Heart right ventricle (tissue), 16 donors: ENCODE data around the gene PARP4. TPM values are rescaled to one million over a fixed set of nuclear protein-coding genes. Genes with fewer than 3 reads are reported as not detected.
"Not testable (repeated sequence)": the region's sequence is repeated elsewhere in the genome, so short reads cannot be mapped to it uniquely, and the experiment has no call there.

ENCODE experiments used
- ATAC-seq, 8 donors: fragments of 200-7000 bp; cut with Tn5 transposase; one replicate each; pipeline ENCODE4 v1.9.1; 2020; ENCODE audit warnings: mild to moderate bottlenecking in 8 of 8, moderate library complexity in 8 of 8, moderate number of reproducible peaks in 1 of 8
- DNase-seq, 2 donors: peaks; one replicate each; pipeline ENCODE4 v3.0.0-alpha.2; 2020
- H3K27ac ChIP-seq, 10 donors: fragments of 200-600 bp; sonication (generic) in 2 of 10; one replicate each; pipeline versions ENCODE4 v1.5.0 to v1.8.0; 2020 to 2022; ENCODE audit warnings: mild to moderate bottlenecking in 3 of 10
- H3K27me3 ChIP-seq, 7 donors: fragments of 200-600 bp; one replicate each; pipeline ENCODE4 v1.8.0; 2021 to 2022; ENCODE audit warnings: mild to moderate bottlenecking in 2 of 7
- H3K36me3 ChIP-seq, 9 donors: fragments of 200-600 bp; sonication (generic) in 1 of 9; one replicate each; pipeline versions ENCODE4 v1.5.0 to v1.8.0; 2020 to 2022; ENCODE audit warnings: mild to moderate bottlenecking in 2 of 9
- H3K4me1 ChIP-seq, 9 donors: fragments of 200-600 bp; sonication (generic) in 1 of 9; one replicate each; pipeline versions ENCODE4 v1.5.0 to v1.8.0; 2020 to 2022; ENCODE audit warnings: mild to moderate bottlenecking in 4 of 9
- H3K4me3 ChIP-seq, 10 donors: fragments of 200-600 bp; sonication (generic) in 2 of 10; one replicate each; pipeline versions ENCODE4 v1.5.0 to v1.8.0; 2020 to 2022; ENCODE audit warnings: mild to moderate bottlenecking in 7 of 10, moderate library complexity in 2 of 10
- H3K9me3 ChIP-seq, 11 donors: fragments of 200-600 bp in 10 of 11; sonication (generic) in 2 of 11; one replicate each; pipeline versions ENCODE4 v1.5.0 to v1.8.0; 2013 to 2022; ENCODE audit warnings: mild to moderate bottlenecking in 2 of 11, control low read depth in 1 of 11, moderate library complexity in 1 of 11
- WGBS, 2 donors: extraction: QIAGEN DNeasy Blood & Tissue Kit; methylation state at CpG; one replicate each; pipeline ENCODE4 v1.1.7; 2013; ENCODE audit warnings: inconsistent platforms in 1 of 2; 5-methylcytosine and 5-hydroxymethylcytosine counted together
- intact Hi-C, 10 donors: fragments of 100-400 bp; cut with DNase I; formaldehyde crosslinking; loops; one replicate each; pipeline versions ENCODE4 v1.11.1 to v1.14.2; 2022
- polyA plus RNA-seq, 2 donors: library from polyadenylated mRNA; stranded (reverse); fragments of 200-250 nt; gene quantifications; one replicate each; pipeline ENCODE4 v1.2.3, GENCODE V29; 2013
- total RNA-seq, 10 donors: library from RNA; stranded (reverse); fragmentation: NEBNext Ultra II Directional in 3 of 10; extraction: Animal tissue kit (Norgen Biotek cat#: 25700) in 3 of 10; gene quantifications; one replicate each; pipeline versions ENCODE4 v1.2.1 to v1.2.4, GENCODE V29; 2021 to 2023
- TF ChIP-seq, protein P1 (sequence below), 9 donors: fragments of 200-600 bp; sonication (generic) in 2 of 9; IDR thresholded peaks; one replicate each; pipeline versions ENCODE4 v1.5.0 to v1.8.0; 2021 to 2022; ENCODE audit warnings: antibody characterized with exemption in 9 of 9, mild to moderate bottlenecking in 5 of 9, moderate library complexity in 1 of 9
- donor health status: Arrhythmogenic right ventricular cardiomyopathy.
- donor health status: ischemic (EF 13 %, LVEDD 7.1; RV severe dilation, severe dysfunction).
- donor health status: healthy with polysubstance abuse.
- donor health status: DM: no; HTN: yes; CAD: no.
- donor health status: DM: no; HTN: no; CAD: no.
- donor health status: ischemic (EF 25% LVEDD 6.9; RV normal size, moderate dysfunction).
- donor health status: ischemic (EF 25% LVEDD 5.7; RV mildly dilated, moderate dysfunction).
- donor health status: healthy.
- donor health status: DM: yes; HTN: yes; CAD: no.
- donor health status: Ischemic cardiomyopathy.
- donor health status: ischemic (EF 35%, LVEDD 5.7; RV mildly dilated, moderate dysfunction).
- donor health status: nonischemic (EF 11% LVEDD 7.7; RV severe dilation, severe dysfunction).
- donor health status: DM: yes; HTN: yes; CAD: no.
- donor health status: PGD.
- donor health status: ischemic (EF 29% LVEDD 5.4; RV normal size, mild dysfunction).
- donor health status: nonischemic (EF 23%, LVEDD 6.1; RV moderate dilation, normal function).

The PARP4 gene
- total and polyA plus RNA-seq, 12 donors = 8.3 to 33.6 (median 22.9) TPM

DNA sequence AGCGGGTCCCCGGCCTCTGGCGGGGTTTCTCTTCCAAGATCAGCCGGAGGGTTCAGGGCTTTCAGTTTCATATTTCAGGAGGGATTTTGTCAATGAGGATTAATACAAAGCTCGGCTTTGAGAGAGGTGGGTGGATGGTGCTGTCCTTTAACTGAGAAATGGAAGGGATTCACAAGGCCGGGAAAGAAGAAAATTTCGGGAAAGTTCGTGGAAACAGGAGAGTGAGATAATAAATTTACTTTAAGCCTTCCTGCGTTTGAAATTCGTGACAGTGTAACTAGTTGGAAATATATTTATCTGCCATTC, 283 bp upstream of the PARP4 start:
- no peak for DNase-seq
- no peaks in the 10 kb centered on the region for H3K9me3 ChIP-seq
- TF ChIP-seq, protein P1, sequence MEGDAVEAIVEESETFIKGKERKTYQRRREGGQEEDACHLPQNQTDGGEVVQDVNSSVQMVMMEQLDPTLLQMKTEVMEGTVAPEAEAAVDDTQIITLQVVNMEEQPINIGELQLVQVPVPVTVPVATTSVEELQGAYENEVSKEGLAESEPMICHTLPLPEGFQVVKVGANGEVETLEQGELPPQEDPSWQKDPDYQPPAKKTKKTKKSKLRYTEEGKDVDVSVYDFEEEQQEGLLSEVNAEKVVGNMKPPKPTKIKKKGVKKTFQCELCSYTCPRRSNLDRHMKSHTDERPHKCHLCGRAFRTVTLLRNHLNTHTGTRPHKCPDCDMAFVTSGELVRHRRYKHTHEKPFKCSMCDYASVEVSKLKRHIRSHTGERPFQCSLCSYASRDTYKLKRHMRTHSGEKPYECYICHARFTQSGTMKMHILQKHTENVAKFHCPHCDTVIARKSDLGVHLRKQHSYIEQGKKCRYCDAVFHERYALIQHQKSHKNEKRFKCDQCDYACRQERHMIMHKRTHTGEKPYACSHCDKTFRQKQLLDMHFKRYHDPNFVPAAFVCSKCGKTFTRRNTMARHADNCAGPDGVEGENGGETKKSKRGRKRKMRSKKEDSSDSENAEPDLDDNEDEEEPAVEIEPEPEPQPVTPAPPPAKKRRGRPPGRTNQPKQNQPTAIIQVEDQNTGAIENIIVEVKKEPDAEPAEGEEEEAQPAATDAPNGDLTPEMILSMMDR (IDR thresholded peaks at IDR 0.05) = no peak
- intact Hi-C loops = no loop called here
- peak overlapping the region; percentile 69 to 97 (median 90) for H3K4me3 ChIP-seq
- peak in 2 of 8 donors; percentile 11 to 16 for ATAC-seq
- 1% methylated on average over 10 of the region's 10 CpGs for WGBS, 2 donors
- H3K27ac ChIP-seq = peak overlapping the region; percentile 43 to 98 (median 92)
- H3K4me1 ChIP-seq = peaks cover 0 to 38% (median 17%) of the 10 kb centered on the region in 9 donors
- peaks cover 0 to 12% (median 0%) of the 10 kb centered on the region in 9 donors for H3K36me3 ChIP-seq
- no peaks in the 10 kb centered on the region for H3K27me3 ChIP-seq

DNA sequence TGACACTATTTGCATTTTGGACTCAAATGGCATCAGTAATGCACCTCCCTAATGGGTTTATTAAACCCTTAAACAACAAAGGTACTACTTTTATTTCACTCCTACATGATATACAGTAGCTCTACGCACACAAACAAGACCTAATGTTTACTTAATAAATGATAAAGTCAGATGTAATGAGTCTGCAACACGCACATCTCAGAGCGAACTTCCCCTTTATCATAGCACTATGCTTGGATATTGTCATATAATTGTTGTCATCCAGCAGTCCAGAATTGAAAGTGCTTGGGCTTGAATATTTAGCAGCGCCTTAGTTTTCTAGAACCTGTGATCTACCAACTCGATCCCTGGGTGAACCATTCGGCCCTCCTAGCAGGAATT, 772 bp downstream of the PARP4 start:
- Histone ChIP-seq H3K4me3 (peak overlapping the region; percentile 69 to 97 (median 90)), H3K27me3 (no peaks in the 10 kb centered on the region), H3K4me1 (peaks cover 0 to 38% (median 17%) of the 10 kb centered on the region in 9 donors), H3K27ac (peak overlapping the region in 9 of 10 donors; percentile 85 to 98 (median 92)), H3K36me3 (peaks cover 0 to 17% (median 0%) of the 10 kb centered on the region in 9 donors), H3K9me3 (no peaks in the 10 kb centered on the region)
- TF ChIP-seq, protein P1 (IDR thresholded peaks at IDR 0.05) = no peak
- intact Hi-C loops = no loop called here
- 10 to 12% methylated on average over 6 of the region's 6 CpGs for WGBS, 2 donors
- peak in 2 of 8 donors; percentile 35 to 46 for ATAC-seq
- no peak for DNase-seq

DNA sequence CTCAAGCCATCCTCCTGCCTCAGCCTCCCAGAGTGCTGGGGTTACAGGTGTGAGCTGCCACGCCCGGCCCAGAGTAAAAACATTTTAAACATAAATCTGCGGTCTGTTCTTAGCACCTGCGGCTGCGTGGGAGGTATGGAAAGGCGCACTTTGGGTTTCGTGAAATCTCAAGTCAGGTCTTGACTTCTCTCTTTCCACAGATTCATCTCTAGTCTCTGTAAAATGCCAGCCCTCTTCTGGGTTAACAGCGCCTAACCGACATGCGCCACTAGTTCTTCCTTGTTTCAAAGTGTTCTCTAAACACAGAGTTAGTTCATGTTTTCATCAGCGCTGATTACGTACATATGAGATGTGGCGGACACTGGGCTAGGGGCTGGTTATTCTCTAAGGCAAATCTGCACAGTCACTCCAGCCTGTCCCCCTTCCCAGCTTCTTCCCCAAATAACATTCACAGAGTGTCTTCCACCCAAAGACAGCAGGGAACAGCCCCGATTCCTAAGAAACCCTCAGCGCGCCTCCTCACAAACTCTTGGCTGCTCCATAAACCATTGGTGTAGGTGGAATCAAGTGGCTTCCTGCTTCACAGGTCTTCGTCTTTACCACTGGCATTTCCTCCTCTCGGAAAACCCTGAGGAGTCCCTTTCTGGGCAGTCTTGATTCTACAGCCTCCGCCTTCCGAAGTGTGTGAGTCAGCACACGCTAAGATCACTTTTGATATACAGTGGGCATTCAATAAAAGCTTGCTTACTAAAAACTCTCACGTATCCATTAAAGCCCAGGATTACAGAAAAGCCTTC, 1.4 kb downstream of the PARP4 start:
- no peaks in the 10 kb centered on the region for H3K27me3 ChIP-seq
- H3K36me3 ChIP-seq = peaks cover 0 to 23% (median 0%) of the 10 kb centered on the region in 9 donors
- peak overlapping the region in 8 of 10 donors; percentile 87 to 98 (median 93) for H3K27ac ChIP-seq
- peak overlapping the region; percentile 69 to 97 (median 90) for H3K4me3 ChIP-seq
- no peaks in the 10 kb centered on the region for H3K9me3 ChIP-seq
- DNase-seq (no peak), ATAC-seq (peak in 3 of 8 donors; percentile 8 to 33 (median 23))
- 74 to 79% methylated on average over 22 of the region's 22 CpGs for WGBS, 2 donors
- intact Hi-C loops = no loop called here
- H3K4me1 ChIP-seq = peaks cover 0 to 40% (median 17%) of the 10 kb centered on the region in 9 donors
- TF ChIP-seq, protein P1 (IDR thresholded peaks at IDR 0.05) = no peak

DNA sequence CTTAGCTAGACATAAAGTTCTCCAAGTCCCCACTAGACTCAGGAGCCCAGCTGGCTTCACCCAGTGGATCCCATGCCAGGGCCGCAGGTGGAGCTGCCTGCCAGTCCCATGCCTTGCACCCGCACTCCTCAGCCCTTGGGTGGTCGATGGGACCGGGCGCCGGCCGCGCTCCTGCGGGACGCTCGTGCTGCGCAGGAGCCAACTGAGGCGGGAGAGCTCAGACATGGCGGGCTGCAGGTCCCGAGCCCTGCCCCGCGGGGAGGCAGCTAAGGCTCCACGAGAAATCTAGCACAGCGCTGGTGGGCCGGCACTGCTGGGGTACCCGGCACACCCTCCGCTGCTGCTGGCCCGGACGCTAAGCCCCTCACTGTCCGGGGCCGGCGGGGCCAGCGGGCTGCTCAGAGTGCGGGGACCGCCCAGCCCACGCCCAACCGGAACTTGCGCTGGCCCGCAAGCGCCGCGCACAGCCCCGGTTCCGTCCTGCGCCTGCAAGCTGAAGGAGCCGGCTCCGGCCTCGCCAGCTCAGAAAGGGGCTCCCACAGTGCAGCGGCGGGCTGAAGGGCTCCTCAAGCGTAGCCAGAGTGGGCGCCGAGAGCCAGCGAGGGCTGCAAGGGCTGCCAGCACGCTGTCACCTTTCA, 5.8 kb downstream of the PARP4 start:
- H3K27me3 ChIP-seq = no peaks in the 10 kb centered on the region
- no peak overlapping the region for H3K4me3 ChIP-seq
- WGBS, 2 donors = 98% methylated on average over 48 to 50 of the region's 50 CpGs
- no peak overlapping the region for H3K27ac ChIP-seq
- TF ChIP-seq, protein P1 (IDR thresholded peaks at IDR 0.05) = no peak
- intact Hi-C loops = no loop called here
- ATAC-seq = peak in 2 of 8 donors; percentile 16 to 47
- H3K4me1 ChIP-seq = peaks cover 0 to 57% (median 22%) of the 10 kb centered on the region in 9 donors
- H3K36me3 ChIP-seq = peaks cover 0 to 44% (median 0%) of the 10 kb centered on the region in 9 donors
- H3K9me3 ChIP-seq = no peaks in the 10 kb centered on the region
- DNase-seq = no peak

DNA sequence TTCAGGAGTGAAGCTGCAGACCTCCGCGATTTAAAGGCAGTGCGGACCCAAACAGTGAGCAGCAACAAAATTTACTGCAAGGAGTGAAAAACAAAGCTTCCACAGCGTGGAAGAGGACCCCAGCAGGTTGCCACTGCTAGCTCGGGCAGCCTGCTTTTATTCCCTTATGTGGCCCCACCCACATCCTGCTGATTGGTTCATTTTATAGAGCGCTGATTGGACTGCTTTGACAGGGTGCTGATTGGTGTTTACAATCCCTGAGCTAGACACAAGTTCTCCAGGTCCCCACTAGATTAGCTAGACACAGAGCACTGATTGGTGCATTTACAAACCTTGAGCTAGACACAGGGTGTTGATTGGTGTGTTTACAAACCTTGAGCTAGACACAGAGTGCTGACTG, 6.3 kb downstream of the PARP4 start:
- ATAC-seq, intact Hi-C loops, H3K27ac ChIP-seq, H3K9me3 ChIP-seq, DNase-seq, H3K27me3 ChIP-seq, H3K4me3 ChIP-seq: not testable (repeated sequence)
- 97 to 99% methylated on average over 6 of the region's 6 CpGs for WGBS, 2 donors
- peaks cover 0 to 57% (median 17%) of the 10 kb centered on the region in 9 donors for H3K4me1 ChIP-seq
- peaks cover 0 to 49% (median 0%) of the 10 kb centered on the region in 9 donors for H3K36me3 ChIP-seq
